ENCODE data around the gene MRTFB.

The MRTFB gene

DNA sequence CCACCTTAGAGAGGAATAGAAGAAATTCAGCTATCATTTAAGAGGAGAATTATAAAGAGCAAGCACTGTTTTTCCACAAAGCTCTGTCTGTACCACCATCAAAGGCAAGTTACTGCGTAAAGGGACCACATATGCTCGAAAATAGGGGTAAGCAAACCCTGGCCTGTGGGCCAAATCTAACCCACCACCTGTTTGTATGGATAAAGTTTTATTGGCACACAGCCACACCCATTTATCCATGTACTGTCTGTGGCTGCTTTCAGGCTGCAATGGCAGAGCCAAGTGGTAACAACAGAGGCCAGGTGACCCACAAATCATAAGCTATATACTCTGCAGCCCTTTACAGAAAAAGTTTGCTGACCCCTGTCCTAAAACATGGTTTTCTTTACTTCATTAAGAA lies 180.3 kb downstream of the MRTFB start:
- Histone ChIP-seq H3K14ac (ENCODE audit: low read length in 2 of 2) (no peak overlapping the region), H2BK15ac (ENCODE audit: low read depth, poor library complexity, severe bottlenecking) (no peak overlapping the region), H4K91ac (ENCODE audit: low read length) (no peak overlapping the region), H2BK5ac (ENCODE audit: low read depth, low read length, poor library complexity, severe bottlenecking) (no peak overlapping the region), H3K9me3 (ENCODE audit: control insufficient read depth, low read length) (no peaks in the 10 kb centered on the region), H2BK120ac (ENCODE audit: low read depth, low read length) (no peak overlapping the region), H2AK5ac (ENCODE audit: low read length, severe bottlenecking) (no peak overlapping the region), H3K27ac (ENCODE audit: low read length, poor library complexity, severe bottlenecking) (no peak overlapping the region), H2AFZ (ENCODE audit: low read depth, low read length) (no peak overlapping the region), H3K27me3 (ENCODE audit: control insufficient read depth in 1 of 2, insufficient read depth in 1 of 2, low read length in 2 of 2) (no peaks in the 10 kb centered on the region), H2BK12ac (ENCODE audit: low read length in 2 of 2) (no peak overlapping the region), H3K4me2 (ENCODE audit: low read length, poor library complexity, severe bottlenecking) (no peak overlapping the region), H4K8ac (ENCODE audit: low read length) (no peak overlapping the region), H3K79me1 (replicated peaks; ENCODE audit: low read length, poor library complexity, severe bottlenecking) (no peaks in the 10 kb centered on the region), H3K36me3 (ENCODE audit: control insufficient read depth in 1 of 2, insufficient read depth in 2 of 2, low read depth in 1 of 2, low read length in 2 of 2) (peaks cover 44 to 89% of the 10 kb centered on the region in 2 experiments), H3K23ac (ENCODE audit: low read length in 2 of 2) (no peak overlapping the region), H3K4ac (ENCODE audit: low read depth in 1 of 2, low read length in 2 of 2) (no peak overlapping the region), H3K4me3 (ENCODE audit: insufficient read depth in 1 of 2, low read depth in 1 of 2, low read length in 2 of 2) (no peak overlapping the region), H3K18ac (ENCODE audit: low read depth in 1 of 2, low read length in 2 of 2) (no peak overlapping the region), H3K9ac (ENCODE audit: low read length) (no peak overlapping the region), H3K4me1 (ENCODE audit: control insufficient read depth, insufficient read depth, low read depth, low read length) (no peaks in the 10 kb centered on the region)
- DNase-seq, result no peak
- WGBS, result 97% methylated on average over 2 of the region's 2 CpGs

DNA sequence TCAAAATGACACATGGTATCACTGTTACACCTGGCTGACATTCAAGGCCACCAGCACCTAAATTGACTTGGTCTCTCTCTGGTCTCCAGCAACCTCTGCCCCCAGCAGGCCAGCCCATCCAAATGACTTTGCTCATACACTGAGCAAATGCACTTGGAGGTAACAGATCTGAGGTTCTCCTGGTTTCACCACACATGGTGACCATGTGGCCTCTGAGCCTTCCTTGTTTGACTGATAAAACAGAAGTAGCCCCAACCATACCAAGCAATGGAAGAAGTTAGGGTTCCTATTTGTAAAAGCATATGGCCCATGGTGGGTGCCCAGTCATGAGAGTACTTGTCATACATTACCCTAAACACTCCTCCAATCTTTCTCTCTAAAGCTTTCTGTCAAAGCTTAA lies 181.7 kb downstream of the MRTFB start:
- H3K27ac ChIP-seq (ENCODE audit: low read length, poor library complexity, severe bottlenecking), result no peak overlapping the region
- no peak for DNase-seq
- H3K4ac ChIP-seq (ENCODE audit: low read depth in 1 of 2, low read length in 2 of 2), result no peak overlapping the region
- H3K4me2 ChIP-seq (ENCODE audit: low read length, poor library complexity, severe bottlenecking), result no peak overlapping the region
- no peak overlapping the region for H3K18ac ChIP-seq (ENCODE audit: low read depth in 1 of 2, low read length in 2 of 2)
- no peaks in the 10 kb centered on the region for H3K27me3 ChIP-seq (ENCODE audit: control insufficient read depth in 1 of 2, insufficient read depth in 1 of 2, low read length in 2 of 2)
- H3K14ac ChIP-seq (ENCODE audit: low read length in 2 of 2), result no peak overlapping the region
- H4K91ac ChIP-seq (ENCODE audit: low read length), result no peak overlapping the region
- no peak overlapping the region for H2AFZ ChIP-seq (ENCODE audit: low read depth, low read length)
- no peak overlapping the region for H2BK120ac ChIP-seq (ENCODE audit: low read depth, low read length)
- no peaks in the 10 kb centered on the region for H3K9me3 ChIP-seq (ENCODE audit: control insufficient read depth, low read length)
- H3K4me1 ChIP-seq (ENCODE audit: control insufficient read depth, insufficient read depth, low read depth, low read length), result no peaks in the 10 kb centered on the region
- no peak overlapping the region for H4K8ac ChIP-seq (ENCODE audit: low read length)
- H2BK5ac ChIP-seq (ENCODE audit: low read depth, low read length, poor library complexity, severe bottlenecking), result no peak overlapping the region
- H2AK5ac ChIP-seq (ENCODE audit: low read length, severe bottlenecking), result no peak overlapping the region
- no peaks in the 10 kb centered on the region for H3K79me1 ChIP-seq (replicated peaks; ENCODE audit: low read length, poor library complexity, severe bottlenecking)
- H3K23ac ChIP-seq (ENCODE audit: low read length in 2 of 2), result no peak overlapping the region
- H2BK15ac ChIP-seq (ENCODE audit: low read depth, poor library complexity, severe bottlenecking), result no peak overlapping the region
- peaks cover 31 to 89% of the 10 kb centered on the region in 2 experiments for H3K36me3 ChIP-seq (ENCODE audit: control insufficient read depth in 1 of 2, insufficient read depth in 2 of 2, low read depth in 1 of 2, low read length in 2 of 2)
- H3K9ac ChIP-seq (ENCODE audit: low read length), result no peak overlapping the region
- no peak overlapping the region for H2BK12ac ChIP-seq (ENCODE audit: low read length in 2 of 2)
- no peak overlapping the region for H3K4me3 ChIP-seq (ENCODE audit: insufficient read depth in 1 of 2, low read depth in 1 of 2, low read length in 2 of 2)

DNA sequence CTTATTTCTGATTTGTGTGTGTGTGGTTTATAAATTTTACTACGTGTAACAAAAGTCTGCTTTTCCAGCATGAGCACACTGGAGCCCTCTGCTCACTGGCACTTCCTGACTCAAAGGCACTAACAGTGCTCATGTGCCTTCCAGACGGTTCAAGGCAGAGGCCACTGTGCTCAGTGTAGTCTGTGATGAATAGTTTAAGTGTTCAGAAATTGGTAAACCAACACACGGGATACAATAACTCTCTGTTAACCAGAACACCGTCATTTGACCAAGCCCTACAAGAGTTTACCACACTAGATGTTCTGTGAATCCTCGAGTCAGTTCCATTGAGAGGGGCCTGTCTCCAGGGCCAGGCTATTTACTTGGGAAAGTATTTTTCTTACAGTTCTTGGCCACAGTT lies 191.9 kb downstream of the MRTFB start:
- H3K36me3 ChIP-seq (ENCODE audit: control insufficient read depth in 1 of 2, insufficient read depth in 2 of 2, low read depth in 1 of 2, low read length in 2 of 2), result peaks cover 28 to 93% of the 10 kb centered on the region in 2 experiments
- H3K18ac ChIP-seq (ENCODE audit: low read depth in 1 of 2, low read length in 2 of 2), result no peak overlapping the region
- H3K4ac ChIP-seq (ENCODE audit: low read depth in 1 of 2, low read length in 2 of 2), result no peak overlapping the region
- H2BK120ac ChIP-seq (ENCODE audit: low read depth, low read length), result no peak overlapping the region
- H2AFZ ChIP-seq (ENCODE audit: low read depth, low read length), result no peak overlapping the region
- no peak overlapping the region for H2BK15ac ChIP-seq (ENCODE audit: low read depth, poor library complexity, severe bottlenecking)
- no peak overlapping the region for H3K23ac ChIP-seq (ENCODE audit: low read length in 2 of 2)
- no peaks in the 10 kb centered on the region for H3K79me1 ChIP-seq (replicated peaks; ENCODE audit: low read length, poor library complexity, severe bottlenecking)
- H3K9me3 ChIP-seq (ENCODE audit: control insufficient read depth, low read length), result no peaks in the 10 kb centered on the region
- H3K27ac ChIP-seq (ENCODE audit: low read length, poor library complexity, severe bottlenecking), result no peak overlapping the region
- H3K4me3 ChIP-seq (ENCODE audit: insufficient read depth in 1 of 2, low read depth in 1 of 2, low read length in 2 of 2), result no peak overlapping the region
- H2BK12ac ChIP-seq (ENCODE audit: low read length in 2 of 2), result no peak overlapping the region
- H2AK5ac ChIP-seq (ENCODE audit: low read length, severe bottlenecking), result no peak overlapping the region
- DNase-seq, result no peak
- H3K4me2 ChIP-seq (ENCODE audit: low read length, poor library complexity, severe bottlenecking), result no peak overlapping the region
- no peak overlapping the region for H4K91ac ChIP-seq (ENCODE audit: low read length)
- no peaks in the 10 kb centered on the region for H3K4me1 ChIP-seq (ENCODE audit: control insufficient read depth, insufficient read depth, low read depth, low read length)
- no peaks in the 10 kb centered on the region for H3K27me3 ChIP-seq (ENCODE audit: control insufficient read depth in 1 of 2, insufficient read depth in 1 of 2, low read length in 2 of 2)
- WGBS, result 88% methylated on average over 3 of the region's 5 CpGs
- H3K14ac ChIP-seq (ENCODE audit: low read length in 2 of 2), result no peak overlapping the region
- no peak overlapping the region for H4K8ac ChIP-seq (ENCODE audit: low read length)
- no peak overlapping the region for H3K9ac ChIP-seq (ENCODE audit: low read length)
- H2BK5ac ChIP-seq (ENCODE audit: low read depth, low read length, poor library complexity, severe bottlenecking), result no peak overlapping the region

DNA sequence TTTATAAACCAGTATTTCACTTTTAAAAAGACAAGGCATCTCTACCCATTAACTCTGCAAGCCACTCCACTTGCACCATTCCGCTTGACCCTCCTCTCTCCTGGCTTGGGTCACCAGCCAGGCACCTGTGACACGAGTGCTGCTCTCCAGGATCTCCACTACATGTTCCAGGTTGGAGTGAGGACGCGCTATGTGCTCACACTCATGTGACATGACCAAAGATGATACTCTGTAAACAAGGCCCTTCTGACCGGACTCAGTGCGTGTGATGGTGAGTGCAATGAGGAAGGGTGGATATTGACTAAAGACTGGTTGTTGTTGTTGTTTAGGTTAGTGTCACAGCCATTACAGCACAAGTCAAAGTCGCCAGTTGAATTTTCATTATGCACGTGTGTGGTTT lies 192.7 kb downstream of the MRTFB start:
- Histone ChIP-seq H3K18ac (ENCODE audit: low read depth in 1 of 2, low read length in 2 of 2) (no peak overlapping the region), H3K27me3 (ENCODE audit: control insufficient read depth in 1 of 2, insufficient read depth in 1 of 2, low read length in 2 of 2) (no peaks in the 10 kb centered on the region), H2BK5ac (ENCODE audit: low read depth, low read length, poor library complexity, severe bottlenecking) (no peak overlapping the region), H3K14ac (ENCODE audit: low read length in 2 of 2) (no peak overlapping the region), H4K8ac (ENCODE audit: low read length) (no peak overlapping the region), H2AFZ (ENCODE audit: low read depth, low read length) (no peak overlapping the region), H4K91ac (ENCODE audit: low read length) (no peak overlapping the region), H2AK5ac (ENCODE audit: low read length, severe bottlenecking) (no peak overlapping the region), H3K27ac (ENCODE audit: low read length, poor library complexity, severe bottlenecking) (no peak overlapping the region), H3K4ac (ENCODE audit: low read depth in 1 of 2, low read length in 2 of 2) (no peak overlapping the region), H3K9me3 (ENCODE audit: control insufficient read depth, low read length) (peaks cover under 1% of the 10 kb centered on the region), H3K4me1 (ENCODE audit: control insufficient read depth, insufficient read depth, low read depth, low read length) (no peaks in the 10 kb centered on the region), H3K4me3 (ENCODE audit: insufficient read depth in 1 of 2, low read depth in 1 of 2, low read length in 2 of 2) (no peak overlapping the region), H3K79me1 (replicated peaks; ENCODE audit: low read length, poor library complexity, severe bottlenecking) (no peaks in the 10 kb centered on the region), H3K36me3 (ENCODE audit: control insufficient read depth in 1 of 2, insufficient read depth in 2 of 2, low read depth in 1 of 2, low read length in 2 of 2) (peaks cover 30 to 92% of the 10 kb centered on the region in 2 experiments), H2BK15ac (ENCODE audit: low read depth, poor library complexity, severe bottlenecking) (no peak overlapping the region), H3K9ac (ENCODE audit: low read length) (no peak overlapping the region), H2BK120ac (ENCODE audit: low read depth, low read length) (no peak overlapping the region), H3K4me2 (ENCODE audit: low read length, poor library complexity, severe bottlenecking) (no peak overlapping the region), H2BK12ac (ENCODE audit: low read length in 2 of 2) (no peak overlapping the region), H3K23ac (ENCODE audit: low read length in 2 of 2) (no peak overlapping the region)
- no peak for DNase-seq
- WGBS, result 95% methylated on average over 6 of the region's 8 CpGs

Measured in mesenchymal stem cell (in vitro differentiated cells and primary cell).